Skeletal muscle satellite cell (primary cell): Measurements from ENCODE around the gene MYH11.
"Not testable (repeated sequence)": the region's sequence is repeated elsewhere in the genome, so short reads cannot be mapped to it uniquely, and the experiment has no call there.

Experiments used
- H3K27me3 ChIP-seq: 2 replicates; pipeline ENCODE4 v1.7.0; 2013; ENCODE audit warnings: low read length; ENCODE audit not compliant: control insufficient read depth, insufficient read depth
- H3K36me3 ChIP-seq: 2 replicates; pipeline ENCODE4 v1.7.0; 2013; ENCODE audit warnings: mild to moderate bottlenecking, control low read depth, low read length; ENCODE audit not compliant: insufficient read depth
- H3K4me1 ChIP-seq: 2 replicates; pipeline ENCODE4 v1.7.0; 2013; ENCODE audit warnings: low read length; ENCODE audit not compliant: control insufficient read depth, insufficient read depth
- H3K4me2 ChIP-seq: 2 replicates; pipeline ENCODE4 v1.7.0; 2013; ENCODE audit warnings: mild to moderate bottlenecking, low read length
- H3K4me3 ChIP-seq: 2 replicates; pipeline ENCODE4 v1.7.0; 2013; ENCODE audit warnings: low read length
- H3K9ac ChIP-seq: 2 replicates; pipeline ENCODE4 v1.7.0; 2013; ENCODE audit warnings: mild to moderate bottlenecking, low read depth, low read length, moderate library complexity
- H3K9me3 ChIP-seq: replicated peaks from 2 replicates; pipeline ENCODE4 v1.7.0; 2013; ENCODE audit warnings: mild to moderate bottlenecking, control low read depth, low read length

Gene MYH11

GRCh38 chr16:15701367-15701766 lies 155.5 kb downstream of the MYH11 start:
- Histone ChIP-seq H3K4me2 (no peak overlapping the region), H3K4me1 (peaks cover 8% of the 10 kb centered on the region), H3K4me3 (no peak overlapping the region), H3K9me3 (no peaks in the 10 kb centered on the region), H3K9ac (no peak overlapping the region), H3K27me3 (no peaks in the 10 kb centered on the region), H3K36me3 (peaks cover 50% of the 10 kb centered on the region)

GRCh38 chr16:15699819-15700218 lies 157.0 kb downstream of the MYH11 start:
- Histone ChIP-seq H3K4me2 (no peak overlapping the region), H3K9ac (no peak overlapping the region), H3K9me3 (no peaks in the 10 kb centered on the region), H3K36me3 (peaks cover 53% of the 10 kb centered on the region), H3K27me3 (no peaks in the 10 kb centered on the region), H3K4me3 (no peak overlapping the region), H3K4me1 (peaks cover 8% of the 10 kb centered on the region)

- Histone ChIP-seq H3K36me3 (peaks cover 74% of the 10 kb centered on the region), H3K4me1 (peaks cover 16% of the 10 kb centered on the region), H3K4me2 (no peak overlapping the region), H3K9ac (no peak overlapping the region), H3K9me3 (no peaks in the 10 kb centered on the region), H3K4me3 (no peak overlapping the region), H3K27me3 (no peaks in the 10 kb centered on the region)
These were observed 162.3 kb downstream of the MYH11 start for GRCh38 chr16:15694499-15694898.

- not testable (repeated sequence) for H3K9me3 ChIP-seq, H3K27me3 ChIP-seq, H3K4me3 ChIP-seq, H3K4me2 ChIP-seq, H3K9ac ChIP-seq
- peaks cover 71% of the 10 kb centered on the region for H3K36me3 ChIP-seq
- H3K4me1 ChIP-seq, result peaks cover 23% of the 10 kb centered on the region
These were observed 164.3 kb downstream of the MYH11 start for GRCh38 chr16:15692508-15692907.

GRCh38 chr16:15691046-15691445 lies 165.8 kb downstream of the MYH11 start:
- H3K36me3 ChIP-seq, result peaks cover 70% of the 10 kb centered on the region
- H3K27me3 ChIP-seq, result no peaks in the 10 kb centered on the region
- H3K9ac ChIP-seq, result no peak overlapping the region
- no peak overlapping the region for H3K4me3 ChIP-seq
- no peaks in the 10 kb centered on the region for H3K9me3 ChIP-seq
- H3K4me2 ChIP-seq, result peak overlapping the region; percentile 50
- H3K4me1 ChIP-seq, result peaks cover 23% of the 10 kb centered on the region

- Histone ChIP-seq H3K4me2 (peak overlapping the region; percentile 50), H3K36me3 (peaks cover 71% of the 10 kb centered on the region), H3K9ac (peak overlapping the region; percentile 5)
These were observed 166.5 kb downstream of the MYH11 start for GRCh38 chr16:15690296-15690695.

GRCh38 chr16:15689290-15689689 lies 167.5 kb downstream of the MYH11 start:
- Histone ChIP-seq H3K9ac (no peak overlapping the region), H3K4me2 (no peak overlapping the region), H3K4me3 (no peak overlapping the region), H3K9me3 (no peaks in the 10 kb centered on the region), H3K4me1 (peaks cover 23% of the 10 kb centered on the region), H3K36me3 (peaks cover 67% of the 10 kb centered on the region), H3K27me3 (no peaks in the 10 kb centered on the region)

More at GRCh38 chr16:15690296-15690695, 166.5 kb downstream of the MYH11 start:
- Histone ChIP-seq H3K4me1 (peaks cover 23% of the 10 kb centered on the region), H3K27me3 (no peaks in the 10 kb centered on the region), H3K4me3 (no peak overlapping the region), H3K9me3 (no peaks in the 10 kb centered on the region)

- Histone ChIP-seq H3K27me3 (no peaks in the 10 kb centered on the region), H3K4me2 (no peak overlapping the region), H3K9ac (no peak overlapping the region), H3K36me3 (peaks cover 47% of the 10 kb centered on the region), H3K4me3 (no peak overlapping the region), H3K9me3 (no peaks in the 10 kb centered on the region), H3K4me1 (peaks cover 31% of the 10 kb centered on the region)
These were observed 170.5 kb downstream of the MYH11 start for GRCh38 chr16:15686287-15686686.

GRCh38 chr16:15682105-15682570 lies 174.7 kb downstream of the MYH11 start:
- Histone ChIP-seq H3K4me3 (no peak overlapping the region), H3K9ac (no peak overlapping the region), H3K9me3 (no peaks in the 10 kb centered on the region), H3K4me1 (peaks cover 8% of the 10 kb centered on the region), H3K36me3 (peaks cover 37% of the 10 kb centered on the region), H3K27me3 (no peaks in the 10 kb centered on the region), H3K4me2 (no peak overlapping the region)

- no peaks in the 10 kb centered on the region for H3K27me3 ChIP-seq
- H3K9ac ChIP-seq, result no peak overlapping the region
- H3K9me3 ChIP-seq, result no peaks in the 10 kb centered on the region
- H3K4me1 ChIP-seq, result peaks cover 21% of the 10 kb centered on the region
- H3K4me2 ChIP-seq, result no peak overlapping the region
- H3K36me3 ChIP-seq, result peaks cover 30% of the 10 kb centered on the region
- no peak overlapping the region for H3K4me3 ChIP-seq
These were observed 179.4 kb downstream of the MYH11 start for GRCh38 chr16:15677447-15677846.

- H3K4me1 ChIP-seq, result peaks cover 20% of the 10 kb centered on the region
- no peaks in the 10 kb centered on the region for H3K27me3 ChIP-seq
- no peak overlapping the region for H3K9ac ChIP-seq
- no peak overlapping the region for H3K4me2 ChIP-seq
- H3K4me3 ChIP-seq, result no peak overlapping the region
- peaks cover 33% of the 10 kb centered on the region for H3K36me3 ChIP-seq
- no peaks in the 10 kb centered on the region for H3K9me3 ChIP-seq
These were observed 180.3 kb downstream of the MYH11 start for GRCh38 chr16:15676506-15676905.

GRCh38 chr16:15674571-15674970 lies 182.3 kb downstream of the MYH11 start:
- no peak overlapping the region for H3K4me2 ChIP-seq
- no peak overlapping the region for H3K4me3 ChIP-seq
- no peak overlapping the region for H3K9ac ChIP-seq
- H3K4me1 ChIP-seq, result peaks cover 24% of the 10 kb centered on the region
- peaks cover 39% of the 10 kb centered on the region for H3K36me3 ChIP-seq
- H3K27me3 ChIP-seq, result no peaks in the 10 kb centered on the region
- H3K9me3 ChIP-seq, result no peaks in the 10 kb centered on the region
